OCI-LY1 (cell line): ENCODE measurements around the gene BNIP2.

Experiments
- H2AFZ ChIP-seq: fragments of 200-600 bp; sonication (generic), shearing (Covaris generic); 2 replicates; pipeline ENCODE4 v1.6.0; 2014; ENCODE audit warnings: antibody characterized with exemption, mild to moderate bottlenecking, low read length
- H3F3A ChIP-seq: fragments of 200-600 bp; sonication (generic), shearing (Covaris generic); 2 replicates; pipeline ENCODE4 v1.6.0; 2014; ENCODE audit warnings: mild to moderate bottlenecking, antibody characterized with exemption, low read length, moderate library complexity; ENCODE audit not compliant: insufficient read depth
- H3K27ac ChIP-seq: fragments of 200-600 bp; sonication (generic); 2 replicates; pipeline ENCODE4 v1.5.1; 2014; ENCODE audit warnings: low read length, mixed run types, mild to moderate bottlenecking, low read depth; ENCODE audit not compliant: poor library complexity, severe bottlenecking
- H3K27me3 ChIP-seq: fragments of 200-600 bp; sonication (generic); 2 replicates; pipeline ENCODE4 v1.6.0; 2014; ENCODE audit warnings: antibody characterized with exemption, mild to moderate bottlenecking, low read length, moderate library complexity; ENCODE audit not compliant: insufficient read depth
- H3K36me3 ChIP-seq: fragments of 200-600 bp; sonication (generic); 2 replicates; pipeline ENCODE4 v1.6.1; 2014; ENCODE audit warnings: mild to moderate bottlenecking, antibody characterized with exemption, low read length, moderate library complexity, mixed read lengths; ENCODE audit not compliant: insufficient read depth
- H3K4me1 ChIP-seq: fragments of 200-600 bp; sonication (generic); 2 replicates; pipeline ENCODE4 v1.5.1; 2014; ENCODE audit warnings: mild to moderate bottlenecking, low read length, moderate library complexity; ENCODE audit not compliant: insufficient read depth, severe bottlenecking
- H3K4me2 ChIP-seq: fragments of 200-600 bp; sonication (generic), shearing (Covaris generic); 2 replicates; pipeline ENCODE4 v1.6.1; 2014; ENCODE audit warnings: low read length
- H3K4me3 ChIP-seq: fragments of 200-600 bp; sonication (generic); 2 replicates; pipeline ENCODE4 v1.5.1; 2014; ENCODE audit warnings: low read length, low read depth, mild to moderate bottlenecking, mixed read lengths; ENCODE audit not compliant: poor library complexity, severe bottlenecking
- H3K79me2 ChIP-seq: fragments of 200-600 bp; shearing (Covaris generic); 2 replicates; pipeline ENCODE4 v1.6.1; 2016; ENCODE audit warnings: mixed run types, low read length, mixed read lengths; ENCODE audit not compliant: insufficient read depth
- H3K9ac ChIP-seq: fragments of 200-600 bp; sonication (generic), shearing (Covaris generic); 2 replicates; pipeline ENCODE4 v1.6.1; 2014; ENCODE audit warnings: mild to moderate bottlenecking, low read length, mixed read lengths
- H3K9me2 ChIP-seq: fragments of 200-600 bp; sonication (generic), shearing (Covaris generic); 2 replicates; pipeline ENCODE4 v1.6.1; 2014; ENCODE audit warnings: low read depth, mild to moderate bottlenecking, low read length, mixed read lengths
- H3K9me3 ChIP-seq: fragments of 200-600 bp; shearing (Covaris generic); 2 replicates; pipeline ENCODE4 v1.6.1; 2014; ENCODE audit warnings: low read length, mixed read lengths
- H4K20me1 ChIP-seq: fragments of 200-600 bp; sonication (generic), shearing (Covaris generic); 2 replicates; pipeline ENCODE4 v1.6.0; 2016; ENCODE audit warnings: mild to moderate bottlenecking, low read length; ENCODE audit not compliant: insufficient read depth
- CTCF ChIP-seq: fragments of 200-600 bp; sonication (generic), shearing (Covaris generic); IDR thresholded peaks from 2 replicates; pipeline ENCODE4 v1.5.1; 2017; ENCODE audit warnings: mild to moderate bottlenecking, antibody characterized with exemption, low read length, moderate library complexity, mixed read lengths
- EZH2 ChIP-seq: fragments of 200-600 bp; sonication (generic), shearing (Covaris generic); IDR thresholded peaks from 2 replicates; pipeline ENCODE4 v1.8.0; 2017; ENCODE audit warnings: borderline replicate concordance, mixed run types, mild to moderate bottlenecking, antibody characterized with exemption, low read length, moderate library complexity, mixed read lengths

The BNIP2 gene

GRCh38 chr15:59688782-59689625 is at the start of gene BNIP2:
TSS of gene BNIP2 (minus strand) at chr15:59689320. CDS start at chr15:59682457, 6,863 bp downstream.
- no peaks in the 10 kb centered on the region for H3K9me2 ChIP-seq
- H3F3A ChIP-seq: peaks cover 6% of the 10 kb centered on the region; the same call in 1 of the 2 replicates
- peak within 1 kb of the TSS; percentile 89 for H3K9ac ChIP-seq
- TF ChIP-seq EZH2 (no peak), CTCF (no peak)
- H3K27ac ChIP-seq: peak within 1 kb of the TSS; percentile 82
- no peaks in the 10 kb centered on the region for H3K9me3 ChIP-seq
- no peaks in the 10 kb centered on the region for H4K20me1 ChIP-seq
- H2AFZ ChIP-seq: 0 out of 2 replicates have a peak within 1 kb of the TSS, but pooled peaks have one; percentile 59
- peaks cover 47% of the 10 kb centered on the region for H3K79me2 ChIP-seq
- peaks cover 28% of the 10 kb centered on the region for H3K36me3 ChIP-seq
- H3K27me3 ChIP-seq: no peaks in the 10 kb centered on the region
- peak within 1 kb of the TSS; percentile 90 for H3K4me3 ChIP-seq
- H3K4me1 ChIP-seq: peaks cover 36% of the 10 kb centered on the region
- peak within 1 kb of the TSS; percentile 90 for H3K4me2 ChIP-seq

GRCh38 chr15:59738676-59739075 is 49.6 kb upstream of the BNIP2 start:
- peaks cover 3% of the 10 kb centered on the region; the same call in 1 of the 2 replicates for H3K27me3 ChIP-seq
- H3K9me3 ChIP-seq: no peaks in the 10 kb centered on the region
- H3K4me3 ChIP-seq: no peak overlapping the region
- H3K27ac ChIP-seq: no peak overlapping the region
- H3K9me2 ChIP-seq: no peaks in the 10 kb centered on the region
- H4K20me1 ChIP-seq: no peaks in the 10 kb centered on the region
- no peak for TF ChIP-seq EZH2
- no peak for TF ChIP-seq CTCF
- H3K4me1 ChIP-seq: no peaks in the 10 kb centered on the region
- H3F3A ChIP-seq: no peaks in the 10 kb centered on the region
- H3K4me2 ChIP-seq: no peak overlapping the region
- H3K9ac ChIP-seq: no peak overlapping the region
- no peak overlapping the region for H2AFZ ChIP-seq
- no peaks in the 10 kb centered on the region for H3K79me2 ChIP-seq
- H3K36me3 ChIP-seq: no peaks in the 10 kb centered on the region

GRCh38 chr15:59736181-59736580 is 47.1 kb upstream of the BNIP2 start:
- no peaks in the 10 kb centered on the region for H3K9me2 ChIP-seq
- no peak overlapping the region for H3K9ac ChIP-seq
- no peaks in the 10 kb centered on the region for H3K4me1 ChIP-seq
- no peak overlapping the region for H3K4me3 ChIP-seq
- H3K9me3 ChIP-seq: no peaks in the 10 kb centered on the region
- no peaks in the 10 kb centered on the region for H3F3A ChIP-seq
- H3K79me2 ChIP-seq: no peaks in the 10 kb centered on the region
- no peak overlapping the region for H3K4me2 ChIP-seq
- H3K36me3 ChIP-seq: no peaks in the 10 kb centered on the region
- TF ChIP-seq EZH2 (no peak), CTCF (no peak)
- H2AFZ ChIP-seq: no peak overlapping the region
- H3K27me3 ChIP-seq: no peaks in the 10 kb centered on the region
- H3K27ac ChIP-seq: no peak overlapping the region
- H4K20me1 ChIP-seq: no peaks in the 10 kb centered on the region
